D721Med (cell line): ENCODE results near the gene HECTD2.
"Not testable (repeated sequence)": the region's sequence is repeated elsewhere in the genome, so short reads cannot be mapped to it uniquely, and the experiment has no call there.

Experiments used
- DNase-seq: peaks from one replicate; pipeline ENCODE4 v3.0.0; 2011; ENCODE audit warnings: low spot score; ENCODE audit not compliant: insufficient read length
- FAIRE-seq: peaks from 2 replicates; lab custom pipeline; 2011; peaks lifted over from hg19 to GRCh38; lab: Jason Lieb, UNC
- CTCF ChIP-seq: IDR thresholded peaks from 2 replicates; pipeline ENCODE4 v1.5.1; 2012; ENCODE audit warnings: mild to moderate bottlenecking, control low read depth; ENCODE audit not compliant: insufficient read depth; ENCODE audit errors: missing control alignments

The HECTD2 gene

GRCh38 chr10:91520661-91521060, 110.5 kb downstream of the HECTD2 start:
- no peak for FAIRE-seq
- TF ChIP-seq CTCF = no peak

GRCh38 chr10:91521439-91521838, 111.3 kb downstream of the HECTD2 start:
- FAIRE-seq = no peak
- no peak for TF ChIP-seq CTCF
- DNase-seq = no peak

More at GRCh38 chr10:91520661-91521060, 110.5 kb downstream of the HECTD2 start:
- DNase-seq = no peak

- no peak for DNase-seq
- FAIRE-seq = no peak
- TF ChIP-seq CTCF = no peak
Observed at GRCh38 chr10:91525896-91526712, 116.0 kb downstream of the HECTD2 start.

GRCh38 chr10:91528080-91528479, 117.9 kb downstream of the HECTD2 start:
- TF ChIP-seq CTCF = no peak
- FAIRE-seq (no peak), DNase-seq (no peak)

GRCh38 chr10:91528768-91529167, 118.6 kb downstream of the HECTD2 start:
- no peak for TF ChIP-seq CTCF
- FAIRE-seq (no peak), DNase-seq (no peak)

GRCh38 chr10:91534789-91535188, 124.6 kb downstream of the HECTD2 start:
- not testable (repeated sequence) for DNase-seq, FAIRE-seq

- DNase-seq (no peak), FAIRE-seq (no peak)
- no peak for TF ChIP-seq CTCF
Observed at GRCh38 chr10:91536111-91536510, 126.0 kb downstream of the HECTD2 start.

GRCh38 chr10:91536733-91537132, 126.6 kb downstream of the HECTD2 start:
- DNase-seq (no peak), FAIRE-seq (no peak)
- no peak for TF ChIP-seq CTCF
